Stimulated activated CD4-positive, alpha-beta T cell treated with anti-CD3 and anti-CD28 coated beads, Interleukin-4, amount 100 ng/mL, for 1 hour (primary cell): Measurements from ENCODE around the gene TRIM46.
"Not testable (repeated sequence)": the region's sequence is repeated elsewhere in the genome, so short reads cannot be mapped to it uniquely, and the experiment has no call there.

Experiments used
- DNase-seq: peaks from one replicate; pipeline ENCODE4 v3.0.0-alpha.2; 2020

TRIM46 gene

DNA sequence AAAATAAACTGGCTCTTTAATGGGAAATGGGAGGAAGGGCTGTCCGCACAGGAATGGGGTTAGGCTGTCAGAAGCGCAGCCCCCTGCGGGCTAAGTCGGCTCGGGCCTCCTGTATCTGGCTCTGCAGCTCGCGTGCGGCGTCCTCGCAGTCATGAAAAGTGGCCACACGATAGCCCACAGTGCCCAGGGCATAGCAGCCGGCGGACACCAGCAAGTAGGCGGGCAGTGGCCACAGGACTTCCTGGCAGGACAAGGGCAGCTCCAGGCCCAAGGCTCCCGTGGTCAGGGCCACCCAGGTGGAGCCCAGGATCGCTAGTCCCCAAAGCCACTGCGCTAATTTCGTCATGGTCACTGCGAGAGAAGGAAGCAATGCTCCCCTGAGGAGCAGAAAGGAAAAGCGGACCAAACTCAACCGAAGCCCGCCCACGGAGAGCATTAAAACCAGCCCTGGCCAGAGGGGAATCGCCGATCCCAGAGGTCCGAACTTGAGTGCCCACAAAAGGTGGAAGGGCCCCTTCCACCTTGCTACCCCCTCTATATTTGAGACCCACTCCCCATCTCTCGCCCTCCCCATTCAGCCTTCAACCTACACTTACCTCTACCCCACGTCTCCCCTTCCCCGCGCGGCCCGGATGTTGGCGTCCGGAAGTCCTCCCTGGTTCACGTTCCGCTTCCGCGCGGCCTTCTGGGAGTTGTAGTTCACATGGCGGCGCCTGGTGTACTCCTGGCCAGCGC, 33.6 kb upstream of the TRIM46 start, which contains the start of gene DPM3:
Gene DPM3, minus strand, starts transcription at position 637 of the 735 bp plus-strand sequence. Its CDS starts 291 bp downstream, at position 346.
- DNase-seq = peak; percentile 93

DNA sequence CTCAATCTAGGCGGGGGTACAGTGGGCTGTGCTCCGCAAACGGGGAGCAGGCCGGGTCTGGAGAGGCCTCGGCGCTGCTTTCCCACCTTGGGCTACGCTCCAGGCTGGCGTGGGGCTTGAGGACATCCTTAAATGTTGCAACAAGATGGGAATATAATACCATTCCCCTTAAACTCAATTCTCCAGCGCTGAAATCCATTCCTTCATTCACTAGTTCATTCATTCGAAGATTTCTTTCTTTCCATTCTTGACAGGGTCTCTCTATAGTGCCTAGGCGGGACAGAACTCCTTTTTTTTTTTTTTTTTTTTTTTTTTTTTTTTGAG, 33.1 kb upstream of the TRIM46 start:
- no peak for DNase-seq

DNA sequence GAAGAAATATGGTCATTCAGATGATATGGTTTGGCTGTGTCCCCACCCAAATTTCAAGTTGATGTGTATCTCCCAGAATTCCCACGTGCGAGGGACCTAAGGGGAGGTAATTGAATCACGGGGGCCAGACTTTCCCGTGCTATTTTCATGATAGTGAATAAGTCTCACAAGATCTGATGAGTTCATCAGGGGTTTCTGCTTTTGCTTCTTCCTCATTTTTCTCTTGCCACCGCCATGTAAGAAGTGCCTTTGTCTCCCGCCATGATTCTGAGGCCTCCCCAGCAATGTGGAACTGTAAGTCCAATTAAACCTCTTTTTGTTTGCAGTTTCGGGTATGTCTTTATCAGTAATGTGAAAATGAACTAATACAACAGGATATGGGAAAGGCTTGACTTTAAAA, 31.9 kb upstream of the TRIM46 start:
- DNase-seq = no peak

DNA sequence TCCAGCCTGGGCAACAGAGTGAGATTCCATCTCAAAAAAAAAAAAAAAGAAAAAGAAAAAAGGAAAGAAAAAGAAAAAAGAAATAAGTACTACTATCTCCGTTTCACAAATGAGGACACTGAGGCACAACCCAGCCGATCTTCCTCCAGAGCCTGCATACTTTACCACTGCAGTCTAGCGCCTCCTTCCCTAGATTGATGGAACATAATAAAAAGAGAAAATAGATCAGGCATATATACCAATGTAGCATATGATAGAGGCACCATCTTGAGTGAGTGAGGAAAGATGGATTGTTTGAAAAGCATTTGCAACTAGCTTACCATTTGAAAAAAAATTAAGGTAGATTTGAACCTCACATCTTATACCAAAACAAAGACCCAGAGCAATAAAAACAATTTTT, 28.2 kb upstream of the TRIM46 start:
- no peak for DNase-seq

DNA sequence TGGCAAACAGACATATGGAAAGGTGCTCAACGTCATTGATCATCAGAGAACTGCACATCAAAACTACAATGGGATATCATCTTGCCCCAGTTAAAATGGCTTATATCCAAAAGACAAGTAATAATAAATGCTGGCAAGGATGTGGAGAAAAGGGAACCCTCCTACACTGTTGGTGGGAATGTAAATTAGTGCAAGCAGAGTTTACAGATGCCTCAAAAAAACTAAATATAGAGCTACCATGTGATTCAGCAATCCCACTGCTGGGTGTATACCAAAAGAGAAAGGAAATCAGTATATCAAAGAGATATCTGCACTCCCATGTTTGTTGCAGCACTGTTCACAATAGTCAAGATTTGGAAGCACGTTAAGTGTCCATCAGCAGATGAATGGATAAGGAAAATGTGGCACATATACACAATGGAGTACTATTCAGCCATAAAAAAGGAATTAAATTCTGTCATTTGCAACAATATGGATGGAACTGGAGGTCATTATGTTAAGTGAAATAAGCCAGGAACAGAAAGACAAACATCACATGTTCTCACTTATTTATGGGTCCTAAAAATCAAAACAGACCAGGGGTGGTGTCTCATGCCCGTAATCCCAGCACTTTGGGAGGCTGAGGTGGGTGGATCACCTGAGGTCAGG, 17.5 kb upstream of the TRIM46 start:
- not testable (repeated sequence) for DNase-seq

DNA sequence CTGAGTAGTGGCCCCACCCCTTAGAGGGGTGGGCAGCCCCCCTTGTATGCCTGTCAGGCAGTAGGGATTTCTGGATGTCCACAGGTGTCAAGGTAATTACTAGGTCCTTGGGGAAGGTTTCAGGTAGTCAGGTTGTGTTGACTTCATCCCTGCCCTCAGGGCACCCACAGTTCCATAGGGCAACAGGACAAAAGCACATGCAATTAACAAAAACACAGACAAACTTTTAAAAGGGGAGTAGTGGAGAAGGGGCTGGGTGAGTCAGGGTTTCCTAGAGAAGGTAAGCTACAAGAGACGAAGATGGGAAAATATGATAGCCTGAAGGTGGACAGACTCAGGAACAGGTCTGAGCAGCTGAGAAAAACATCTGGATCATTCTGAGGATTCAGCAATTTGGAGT, 14.7 kb upstream of the TRIM46 start:
- no peak for DNase-seq

DNA sequence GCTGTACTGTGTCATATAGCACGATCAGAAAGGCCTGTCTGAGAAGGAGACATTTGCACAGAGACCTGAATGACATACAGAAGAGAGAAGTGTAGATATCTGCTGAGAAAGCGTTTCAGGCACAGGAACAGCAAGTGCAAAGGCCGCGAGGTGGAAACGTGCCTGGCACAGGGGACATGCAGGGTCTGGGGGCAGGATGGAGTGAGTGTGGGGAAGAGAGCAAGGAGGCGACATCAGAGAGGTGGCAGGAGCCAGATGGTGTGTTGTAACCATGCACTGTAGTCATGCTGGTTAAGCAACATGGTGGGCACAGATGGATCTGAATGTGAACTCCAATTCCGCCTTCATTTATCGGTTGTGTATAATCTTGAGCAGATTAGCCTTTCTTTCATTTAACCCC, 13.5 kb upstream of the TRIM46 start:
- DNase-seq = no peak

DNA sequence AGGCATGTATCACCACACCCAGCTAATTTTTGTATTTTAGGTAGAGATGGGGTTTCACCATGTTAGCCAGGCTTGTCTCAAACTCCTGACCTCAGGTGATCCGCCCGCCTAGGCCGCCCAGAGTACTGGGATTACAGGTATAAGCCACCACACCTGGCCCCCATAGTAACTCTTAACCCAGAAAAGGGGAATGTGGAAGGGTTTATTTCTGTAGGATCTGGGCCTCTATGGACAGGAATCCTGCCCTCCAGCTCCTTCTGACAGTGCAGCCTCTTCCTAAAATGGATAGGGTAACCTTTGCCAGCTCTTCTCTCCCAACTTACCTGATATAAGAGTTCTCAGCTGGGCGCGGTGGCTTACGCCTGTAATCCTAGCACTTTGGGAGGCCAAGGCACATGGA, 11.0 kb upstream of the TRIM46 start:
- not testable (repeated sequence) for DNase-seq

DNA sequence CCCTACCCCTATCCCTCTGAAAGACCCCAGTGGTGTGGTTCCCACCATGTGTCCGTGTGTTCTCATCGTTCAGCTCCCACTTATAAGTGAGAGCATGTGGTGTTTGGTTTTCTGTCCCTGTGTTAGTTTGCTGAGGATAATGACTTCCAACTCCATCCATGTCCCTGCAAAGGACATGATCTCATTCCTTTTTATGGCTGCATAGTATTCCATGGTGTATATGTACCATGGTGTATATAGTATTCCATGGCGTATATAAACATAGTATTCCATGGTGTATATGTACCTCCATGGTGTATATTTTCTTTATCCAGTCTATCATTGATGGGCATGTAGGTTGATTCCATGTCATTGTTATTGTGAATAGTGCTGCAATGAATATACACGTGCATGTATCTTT, 9.9 kb upstream of the TRIM46 start:
- not testable (repeated sequence) for DNase-seq

DNA sequence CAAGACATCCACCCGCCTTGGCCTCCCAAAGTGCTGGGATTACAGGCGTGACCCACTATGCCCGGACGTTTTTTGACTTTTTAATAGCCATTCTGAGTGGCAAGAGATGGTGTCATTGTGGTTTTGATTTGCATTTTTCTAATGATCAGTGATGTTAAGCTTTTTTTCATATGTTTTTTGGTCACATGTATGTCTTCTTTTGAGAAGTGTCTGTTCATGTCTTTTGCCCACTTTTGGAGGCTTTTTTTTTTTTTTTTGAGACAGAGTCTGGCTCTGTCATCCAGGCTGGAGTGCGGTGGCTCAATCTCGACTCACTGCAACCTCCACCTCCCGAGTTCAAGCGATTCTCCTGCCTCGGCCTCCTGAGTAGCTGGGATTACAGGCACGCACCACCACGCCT, 9.0 kb upstream of the TRIM46 start:
- not testable (repeated sequence) for DNase-seq

DNA sequence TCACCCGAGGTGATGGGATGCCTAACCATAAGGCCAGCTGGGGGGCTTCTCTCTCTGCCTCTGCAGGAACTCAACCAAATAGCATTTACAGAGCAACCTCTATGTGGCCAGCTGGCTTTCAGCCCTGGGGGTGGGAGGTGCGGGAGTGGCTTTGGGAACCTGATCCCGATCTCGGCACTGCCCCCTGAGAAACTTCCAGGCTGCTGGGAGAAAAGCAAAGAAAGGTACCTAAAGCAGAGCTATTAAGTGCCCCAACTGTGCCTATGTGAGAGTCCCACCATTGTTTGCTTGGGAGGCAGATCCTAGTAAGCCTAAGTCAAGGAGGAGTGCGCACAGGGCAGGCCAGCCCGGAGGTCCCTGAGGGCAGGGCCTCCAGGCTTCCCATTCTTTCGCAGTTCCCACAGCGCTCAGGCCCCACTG, 7.6 kb upstream of the TRIM46 start:
- DNase-seq = no peak

DNA sequence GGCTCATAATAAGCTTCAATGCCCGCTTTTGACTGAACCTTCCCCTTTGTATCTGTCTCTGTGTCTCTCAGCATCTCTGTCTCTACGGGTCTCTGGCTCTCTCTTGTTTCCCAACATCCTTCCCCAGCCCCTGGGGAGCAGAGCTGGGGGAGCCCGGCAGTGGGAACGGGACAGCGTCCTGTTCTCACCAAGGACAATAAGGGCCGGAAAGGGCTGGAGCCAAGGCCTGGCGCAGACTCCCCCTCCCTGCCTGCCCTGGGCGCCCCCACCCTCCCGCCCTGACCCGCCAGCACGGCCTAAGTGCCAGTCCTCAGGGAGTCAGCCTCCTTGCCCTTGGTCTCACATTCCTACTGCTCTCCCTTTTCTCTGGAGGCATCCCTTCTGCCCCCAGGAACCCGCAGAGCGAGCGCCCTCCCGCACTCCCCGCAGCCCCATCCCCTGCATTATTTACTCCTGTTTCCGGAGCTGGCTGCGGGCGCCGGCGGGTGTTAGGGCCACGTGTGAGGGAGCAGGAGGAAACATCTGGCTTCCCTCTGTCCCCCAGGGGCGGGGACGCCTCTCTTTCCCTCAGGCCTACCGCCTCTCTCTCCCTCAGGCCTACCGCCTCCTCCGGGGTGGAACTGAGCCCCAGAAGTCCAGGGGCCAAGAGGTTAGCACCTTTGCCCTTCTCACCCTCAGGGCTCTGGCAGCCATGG, 7.0 kb upstream of the TRIM46 start:
- no peak for DNase-seq

DNA sequence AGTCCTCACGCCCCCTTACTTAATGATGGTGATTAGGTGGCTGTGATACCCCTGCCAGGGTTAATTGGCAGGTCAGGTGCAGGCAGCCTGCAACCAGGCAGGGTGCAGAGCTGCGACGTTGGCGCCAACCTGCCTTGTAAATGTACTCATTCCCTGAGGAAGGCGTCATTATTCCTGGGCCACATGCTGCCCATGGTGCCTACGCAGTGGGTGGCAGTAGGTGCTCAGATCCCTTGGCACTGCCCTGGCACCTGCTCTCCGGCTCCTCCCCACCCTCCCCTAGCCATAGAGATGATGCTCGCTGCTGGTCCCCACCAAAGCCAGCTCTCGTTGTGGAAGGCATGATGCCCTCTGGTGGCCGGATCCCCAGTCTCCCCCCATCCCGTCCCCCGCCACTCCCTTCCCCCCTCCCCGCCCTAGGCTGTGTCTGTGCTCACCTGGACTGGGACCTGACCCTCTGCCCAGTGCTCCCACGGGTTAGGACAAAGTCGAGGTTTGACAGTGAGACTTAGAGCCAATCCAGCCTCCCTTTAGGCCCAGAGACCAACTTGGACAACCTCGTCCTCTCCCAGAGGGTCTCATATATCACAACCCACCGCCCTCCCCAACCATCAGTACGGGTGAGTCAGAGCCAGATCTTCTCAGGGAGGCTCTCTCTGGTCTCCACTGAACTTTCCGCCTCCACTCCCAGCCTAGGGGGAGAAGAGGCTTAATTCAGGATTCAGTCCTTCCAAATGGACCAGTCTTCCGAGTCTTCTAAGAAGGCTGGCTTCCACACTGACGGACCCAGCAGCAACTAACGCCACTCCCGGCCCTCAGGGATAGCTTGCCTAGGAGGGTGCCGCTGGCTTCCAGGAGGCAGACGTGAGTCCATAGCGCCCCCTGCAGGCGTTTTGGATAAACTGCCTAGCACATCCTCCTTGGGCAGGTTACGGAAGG, 6.2 kb upstream of the TRIM46 start:
- DNase-seq = peak; percentile 86

DNA sequence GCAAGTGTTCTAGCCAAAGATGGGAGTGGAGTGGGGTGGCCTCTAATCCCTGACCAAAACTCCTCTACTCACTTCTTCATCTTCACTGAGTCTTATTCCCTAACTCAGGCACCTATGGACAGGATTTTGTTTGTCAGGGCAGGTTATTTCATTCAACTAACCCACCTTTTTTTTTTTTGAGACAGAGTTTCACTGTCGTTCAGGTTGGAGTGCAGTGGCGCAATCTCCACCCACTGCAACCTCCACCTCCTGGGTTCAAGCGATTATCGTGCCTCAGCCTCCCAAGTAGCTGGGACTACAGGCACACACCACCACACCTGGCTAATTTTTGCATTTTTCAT, 5.6 kb upstream of the TRIM46 start:
- not testable (repeated sequence) for DNase-seq

DNA sequence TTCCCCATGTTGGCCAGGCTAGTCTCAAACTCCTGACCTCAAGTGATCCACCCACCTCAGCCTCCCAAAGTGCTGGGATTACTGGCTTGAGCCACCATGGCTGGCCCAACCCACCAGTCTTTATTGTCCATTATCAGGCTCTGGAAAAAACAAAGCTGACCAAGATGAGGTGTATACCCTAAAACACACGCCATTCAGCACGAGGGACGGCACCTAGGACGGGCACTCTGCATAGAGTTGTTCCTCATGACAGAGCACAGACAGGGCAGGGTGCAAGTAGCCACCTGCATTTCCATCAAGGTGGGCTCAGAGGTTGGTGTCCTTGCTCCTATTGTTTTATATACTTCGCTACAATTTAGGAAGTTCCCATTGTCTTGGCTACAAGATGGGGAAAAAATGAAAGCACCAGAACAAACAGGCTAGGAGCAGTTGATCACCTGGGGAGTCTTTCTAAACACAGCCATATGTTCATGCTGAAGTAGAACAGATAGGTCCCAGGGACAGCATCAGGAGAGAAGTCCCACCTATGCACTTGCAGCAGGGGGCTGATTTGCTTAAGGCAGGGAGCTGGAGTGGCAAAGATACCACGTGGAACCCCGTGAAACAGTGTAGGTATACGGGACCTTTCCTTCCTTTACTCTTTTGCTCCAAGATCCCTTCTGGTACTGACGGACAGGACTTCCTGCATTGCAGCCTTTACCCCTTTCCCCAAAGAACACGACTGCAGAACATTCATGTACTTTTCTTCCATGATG, 5.0 kb upstream of the TRIM46 start:
- DNase-seq = no peak

DNA sequence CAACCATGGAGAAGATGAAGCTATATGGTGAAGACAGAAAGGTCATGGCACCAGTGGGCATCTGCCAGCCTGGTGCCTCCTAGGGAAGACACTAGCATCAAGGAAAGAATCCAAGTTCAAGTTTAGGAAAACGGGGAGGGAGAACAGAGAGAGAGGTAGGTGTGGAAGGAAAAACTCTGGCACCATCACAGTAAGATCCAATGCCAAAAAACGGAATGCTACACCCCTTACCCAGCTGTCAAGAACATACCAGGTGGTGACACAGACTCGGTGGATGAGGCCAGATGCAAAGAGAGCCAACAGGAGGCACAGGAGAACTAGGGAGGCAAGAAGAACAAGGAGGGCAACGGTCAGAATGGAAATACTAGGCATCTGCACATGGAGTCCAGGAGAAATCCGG, 4.1 kb upstream of the TRIM46 start:
- DNase-seq = no peak

DNA sequence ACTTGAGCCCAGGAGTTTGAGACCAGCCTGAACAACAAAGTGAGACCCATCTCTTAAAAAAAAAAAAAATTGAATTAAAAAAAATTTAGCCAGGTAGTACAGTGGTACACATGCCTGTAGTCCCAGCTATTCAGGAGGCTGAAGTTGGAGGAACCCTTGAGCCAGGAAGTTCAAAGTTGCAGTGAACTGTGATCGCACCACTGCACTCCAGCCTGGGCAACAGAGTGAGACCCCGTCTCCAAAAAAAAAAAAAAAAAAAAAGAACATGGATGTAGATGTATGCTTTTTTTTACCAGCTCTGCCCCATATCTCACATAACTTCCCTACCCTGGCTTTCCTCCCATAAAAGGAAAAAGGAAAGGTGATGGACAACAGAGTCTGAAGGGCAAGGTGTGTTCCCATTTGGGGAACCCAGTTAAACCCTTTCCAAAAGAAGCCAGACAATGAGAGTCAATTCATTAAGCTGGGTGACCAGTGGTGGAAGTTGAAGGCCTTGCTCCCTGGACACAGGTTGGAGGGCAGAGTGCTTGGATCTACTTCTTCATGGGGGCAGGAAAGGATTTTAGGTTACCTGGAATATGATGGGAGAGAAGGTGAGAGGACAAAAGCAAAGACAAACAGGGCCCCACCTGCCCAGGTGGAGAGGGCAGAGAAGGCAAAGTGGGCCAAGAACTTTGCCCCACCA, 3.4 kb upstream of the TRIM46 start:
- DNase-seq = no peak

DNA sequence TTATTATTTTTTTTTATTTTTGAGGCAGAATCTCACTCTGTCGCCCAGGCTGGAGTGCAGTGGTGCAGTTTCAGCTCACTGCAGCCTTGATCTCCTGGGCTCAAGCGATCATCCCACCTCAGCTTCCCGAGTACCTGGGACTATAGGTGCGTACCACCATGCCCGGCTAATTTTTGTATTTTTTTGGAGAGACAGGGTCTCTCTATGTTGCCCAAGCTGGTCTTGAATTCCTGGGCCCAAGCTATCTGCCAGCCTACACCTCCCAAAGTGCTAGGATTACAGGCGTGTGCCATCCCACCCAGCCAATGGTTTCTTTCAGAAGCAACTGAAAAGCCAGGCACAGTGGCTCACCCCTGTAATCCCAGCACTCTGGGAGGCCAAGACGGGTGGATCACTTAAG, 2.8 kb upstream of the TRIM46 start:
- no peak for DNase-seq

DNA sequence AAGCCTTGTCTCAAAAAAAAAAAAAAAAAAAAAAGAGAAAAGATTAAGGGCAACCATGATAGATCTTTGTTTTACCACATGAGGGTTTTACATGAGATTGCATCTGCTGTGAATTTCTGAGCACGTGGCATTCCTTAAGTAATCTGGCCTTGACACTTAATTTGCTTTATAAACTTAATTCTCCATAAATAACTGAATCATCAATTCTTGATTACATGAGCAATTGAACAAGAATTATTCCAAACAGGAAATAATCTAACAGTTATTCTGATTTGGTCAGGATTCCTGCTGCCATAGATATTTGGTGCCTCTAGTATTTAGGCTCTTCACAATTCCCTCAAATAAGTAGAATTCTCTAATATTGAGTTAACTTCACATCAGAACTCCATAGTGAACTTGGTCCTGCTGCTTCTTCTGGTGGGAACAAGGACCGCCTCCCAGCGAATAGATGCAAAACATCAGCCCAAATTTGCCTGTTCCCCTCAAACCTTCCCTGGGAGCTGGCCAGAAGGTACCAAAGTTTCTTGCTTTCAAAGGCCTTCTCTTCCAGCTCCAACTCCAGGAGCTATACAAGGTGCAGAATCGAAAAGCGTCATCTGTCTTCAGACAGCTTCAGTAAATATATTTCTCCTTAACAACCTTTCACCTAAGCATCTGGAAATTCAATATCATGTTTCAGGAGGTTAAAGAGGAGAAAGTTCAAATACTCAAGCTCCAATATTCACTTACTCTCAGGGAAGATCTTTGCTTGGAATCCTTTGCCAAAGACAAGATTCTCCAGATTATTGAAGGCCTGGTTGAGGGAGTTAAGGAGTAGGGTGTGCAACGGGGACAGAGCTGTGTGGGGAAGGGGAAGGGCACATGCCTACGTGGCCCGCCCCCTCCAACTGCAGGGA, 1.6 kb upstream of the TRIM46 start:
- DNase-seq = no peak

DNA sequence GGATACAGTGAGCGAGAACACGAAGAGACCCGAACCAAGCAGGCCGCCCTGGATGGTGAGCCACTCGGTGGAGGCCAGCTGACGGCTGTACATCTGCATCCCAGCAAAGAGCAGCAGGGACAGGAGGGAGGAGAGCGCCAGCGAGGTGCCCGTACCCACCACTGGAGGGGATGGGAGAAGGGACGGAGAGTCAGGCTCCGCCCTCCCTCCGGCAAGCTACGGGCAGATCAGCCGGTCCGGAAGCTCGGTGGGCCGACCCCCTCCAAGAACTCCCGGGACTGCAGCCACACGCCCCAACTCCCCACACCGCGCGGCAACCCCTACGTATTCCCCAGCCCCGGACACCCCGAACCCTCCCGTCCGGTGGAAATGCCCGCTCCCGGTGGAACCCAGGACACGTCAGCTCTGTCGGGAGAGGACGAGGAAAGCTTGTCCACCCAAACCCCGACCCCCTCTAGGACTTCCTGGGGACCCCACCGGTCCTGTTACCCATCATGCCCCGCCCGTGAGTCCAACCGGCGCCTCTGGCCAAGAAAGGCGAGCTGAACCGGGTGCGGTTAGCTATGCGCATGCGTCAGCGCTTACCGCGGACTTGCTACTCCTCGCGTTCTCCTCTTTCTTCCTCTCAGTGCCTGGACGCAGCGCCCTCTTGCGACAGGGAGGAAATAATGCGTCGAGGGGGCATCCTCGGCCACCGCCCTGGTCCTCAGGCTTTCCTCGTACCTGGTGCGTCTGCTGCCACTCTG, 744 bp upstream of the TRIM46 start, which contains the start of gene KRTCAP2:
Gene KRTCAP2, minus strand, starts transcription at position 573 of the 746 bp plus-strand sequence. Its CDS starts 80 bp downstream, at position 493.
- peak; percentile 93 for DNase-seq
